22Rv1 (cell line): Measurements from ENCODE around the gene PMM2.

ENCODE experiments used
- ZFX ChIP-seq: fragments of 450-650 bp; IDR thresholded peaks from 2 replicates; pipeline ENCODE4 v1.6.1; 2017; ENCODE audit warnings: antibody characterized with exemption, borderline replicate concordance
- TF ChIP-seq, protein P1 (sequence below): fragments of 450-650 bp; IDR thresholded peaks from 2 replicates; pipeline ENCODE4 v1.5.1; 2017; ENCODE audit warnings: mild to moderate bottlenecking

DNA sequence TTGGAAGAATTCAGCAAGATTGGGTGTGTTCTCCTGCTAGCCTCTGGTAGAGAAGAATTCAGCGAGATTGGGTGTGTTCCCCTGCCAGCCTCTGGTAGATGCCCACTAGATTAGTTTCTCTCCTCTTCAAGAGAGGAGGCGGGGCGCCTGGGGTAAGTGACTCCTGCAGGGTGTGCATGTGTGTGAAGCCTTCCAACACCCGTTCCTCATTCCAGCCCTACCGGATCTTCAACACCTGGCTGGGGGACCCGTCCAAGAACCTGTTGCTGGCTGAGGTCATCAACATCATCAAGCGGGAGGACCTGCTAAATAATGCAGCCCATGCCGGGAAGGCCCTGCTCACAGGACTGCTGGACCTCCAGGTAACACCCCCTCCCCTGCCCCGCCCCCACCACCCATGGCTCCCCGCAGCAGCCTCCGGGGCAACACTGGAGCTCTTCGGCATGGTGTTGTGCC, 21.5 kb upstream of the PMM2 start:
- TF ChIP-seq, protein P1, sequence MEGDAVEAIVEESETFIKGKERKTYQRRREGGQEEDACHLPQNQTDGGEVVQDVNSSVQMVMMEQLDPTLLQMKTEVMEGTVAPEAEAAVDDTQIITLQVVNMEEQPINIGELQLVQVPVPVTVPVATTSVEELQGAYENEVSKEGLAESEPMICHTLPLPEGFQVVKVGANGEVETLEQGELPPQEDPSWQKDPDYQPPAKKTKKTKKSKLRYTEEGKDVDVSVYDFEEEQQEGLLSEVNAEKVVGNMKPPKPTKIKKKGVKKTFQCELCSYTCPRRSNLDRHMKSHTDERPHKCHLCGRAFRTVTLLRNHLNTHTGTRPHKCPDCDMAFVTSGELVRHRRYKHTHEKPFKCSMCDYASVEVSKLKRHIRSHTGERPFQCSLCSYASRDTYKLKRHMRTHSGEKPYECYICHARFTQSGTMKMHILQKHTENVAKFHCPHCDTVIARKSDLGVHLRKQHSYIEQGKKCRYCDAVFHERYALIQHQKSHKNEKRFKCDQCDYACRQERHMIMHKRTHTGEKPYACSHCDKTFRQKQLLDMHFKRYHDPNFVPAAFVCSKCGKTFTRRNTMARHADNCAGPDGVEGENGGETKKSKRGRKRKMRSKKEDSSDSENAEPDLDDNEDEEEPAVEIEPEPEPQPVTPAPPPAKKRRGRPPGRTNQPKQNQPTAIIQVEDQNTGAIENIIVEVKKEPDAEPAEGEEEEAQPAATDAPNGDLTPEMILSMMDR: no peak
- no peak for TF ChIP-seq ZFX
